OCI-LY1 (cell line): ENCODE results near the gene SLC6A9.

ENCODE experiments used
- CTCF ChIP-seq: fragments of 200-600 bp; sonication (generic), shearing (Covaris generic); IDR thresholded peaks from 2 replicates; pipeline ENCODE4 v1.5.1; 2017; ENCODE audit warnings: mild to moderate bottlenecking, antibody characterized with exemption, low read length, moderate library complexity, mixed read lengths
- EZH2 ChIP-seq: fragments of 200-600 bp; sonication (generic), shearing (Covaris generic); IDR thresholded peaks from 2 replicates; pipeline ENCODE4 v1.8.0; 2017; ENCODE audit warnings: borderline replicate concordance, mixed run types, mild to moderate bottlenecking, antibody characterized with exemption, low read length, moderate library complexity, mixed read lengths

- TF ChIP-seq CTCF = no peak
- no peak for TF ChIP-seq EZH2
Observed at GRCh38 chr1:43949678-43950077, 81.6 kb downstream of the SLC6A9 start.
